GM19043 (cell line): ENCODE results near the gene GCDH.
"Not testable (repeated sequence)": the region's sequence is repeated elsewhere in the genome, so short reads cannot be mapped to it uniquely, and the experiment has no call there.

Source experiments
- ATAC-seq: cut with Tn5 transposase; IDR thresholded peaks from one replicate; pipeline ENCODE4 v1.9.1; 2021; ENCODE audit warnings: low read depth; ENCODE audit not compliant: unreplicated experiment

GCDH gene

GRCh38 chr19:12872255-12872654 is 18.7 kb upstream of the GCDH start:
- no peak for ATAC-seq

DNA sequence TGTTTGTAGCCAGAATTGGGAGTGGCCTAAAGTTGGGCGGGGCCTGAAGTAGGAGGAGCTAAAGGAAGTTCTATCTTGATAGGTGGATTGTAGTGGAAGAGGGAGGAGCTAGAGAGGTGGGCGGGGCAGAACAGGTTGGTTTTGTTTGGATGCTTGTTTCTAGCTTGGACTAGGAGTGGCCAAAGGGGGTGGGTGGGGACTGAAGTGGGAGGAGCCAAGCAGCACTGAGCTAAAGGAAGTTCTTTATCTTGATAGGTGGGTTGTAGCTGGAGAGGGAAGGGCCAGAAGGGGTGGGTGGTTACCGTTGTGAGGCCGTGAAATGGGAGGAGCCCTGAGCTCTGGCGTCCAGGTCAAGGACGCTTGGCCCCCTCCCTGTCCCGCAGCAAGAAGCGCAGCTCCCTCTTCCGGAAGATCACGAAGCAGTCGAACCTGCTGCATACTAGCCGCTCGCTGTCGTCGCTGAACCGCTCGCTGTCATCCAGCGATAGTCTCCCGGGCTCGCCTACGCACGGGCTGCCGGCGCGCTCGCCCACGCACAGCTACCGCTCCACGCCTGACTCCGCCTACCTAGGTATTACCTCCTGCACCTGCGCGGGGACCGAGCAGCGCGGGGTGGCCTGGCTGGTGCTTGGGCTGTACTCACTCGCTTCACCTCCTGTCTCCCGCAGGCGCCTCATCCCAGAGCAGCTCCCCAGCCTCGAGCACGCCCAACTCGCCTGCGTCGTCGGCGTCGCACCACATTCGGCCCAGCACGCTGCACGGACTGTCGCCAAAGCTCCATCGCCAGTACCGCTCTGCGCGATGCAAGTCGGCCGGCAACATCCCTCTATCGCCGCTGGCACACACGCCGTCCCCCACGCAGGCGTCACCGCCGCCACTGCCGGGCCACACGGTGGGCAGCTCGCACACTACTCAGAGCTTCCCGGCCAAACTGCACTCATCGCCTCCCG is 17.7 kb upstream of the GCDH start:
- ATAC-seq = no peak

DNA sequence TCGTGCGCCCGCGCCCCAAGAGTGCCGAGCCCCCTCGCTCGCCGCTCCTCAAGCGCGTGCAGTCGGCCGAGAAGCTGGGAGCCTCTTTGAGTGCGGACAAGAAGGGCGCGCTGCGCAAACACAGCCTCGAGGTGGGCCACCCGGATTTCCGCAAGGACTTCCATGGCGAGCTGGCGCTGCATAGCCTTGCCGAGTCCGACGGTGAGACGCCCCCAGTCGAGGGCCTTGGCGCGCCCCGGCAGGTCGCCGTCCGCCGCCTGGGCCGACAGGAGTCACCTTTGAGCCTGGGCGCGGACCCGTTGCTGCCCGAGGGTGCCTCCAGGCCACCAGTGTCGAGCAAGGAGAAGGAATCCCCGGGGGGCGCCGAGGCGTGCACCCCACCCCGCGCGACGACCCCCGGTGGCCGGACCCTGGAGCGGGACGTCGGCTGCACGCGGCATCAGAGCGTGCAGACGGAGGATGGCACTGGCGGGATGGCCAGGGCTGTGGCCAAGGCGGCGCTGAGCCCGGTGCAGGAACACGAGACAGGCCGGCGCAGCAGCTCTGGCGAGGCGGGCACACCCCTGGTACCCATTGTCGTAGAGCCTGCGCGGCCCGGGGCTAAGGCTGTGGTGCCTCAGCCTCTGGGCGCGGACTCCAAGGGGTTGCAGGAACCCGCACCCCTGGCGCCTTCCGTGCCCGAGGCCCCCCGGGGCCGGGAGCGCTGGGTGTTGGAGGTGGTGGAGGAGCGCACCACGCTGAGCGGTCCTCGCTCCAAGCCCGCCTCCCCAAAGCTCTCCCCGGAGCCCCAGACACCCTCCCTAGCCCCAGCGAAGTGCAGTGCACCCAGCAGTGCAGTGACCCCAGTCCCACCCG is 16.8 kb upstream of the GCDH start:
- ATAC-seq = no peak

DNA sequence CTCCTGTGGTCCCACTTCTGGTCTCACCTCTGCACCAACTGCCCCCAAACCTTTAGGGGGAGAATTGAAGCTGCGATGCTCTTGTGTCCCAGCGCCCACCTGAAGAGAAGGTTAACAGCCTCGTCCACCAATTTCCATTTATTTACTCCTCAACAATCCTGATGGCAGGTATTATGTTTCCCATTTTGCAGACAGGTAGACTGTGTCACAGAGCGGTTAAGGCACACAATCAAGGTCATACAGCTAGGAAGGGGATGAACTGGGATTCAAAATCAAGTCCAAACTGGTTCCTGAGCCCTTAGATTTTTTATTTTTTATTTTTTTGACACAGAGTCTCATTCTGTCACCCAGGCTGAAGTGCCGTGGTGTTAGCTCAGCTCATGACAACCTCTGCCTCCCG is 15.9 kb upstream of the GCDH start:
- ATAC-seq = no peak

- peak; percentile 8 for ATAC-seq
These were observed 10.3 kb upstream of the GCDH start for GRCh38 chr19:12880551-12881171.

GRCh38 chr19:12881172-12881808 is 9.7 kb upstream of the GCDH start, which contains the start of gene DNASE2:
DNASE2 (minus strand) TSS chr19:12881449; CDS start chr19:12881375, 74 bp downstream.
- ATAC-seq = peak; percentile 78

- no peak for ATAC-seq
These were observed 8.4 kb upstream of the GCDH start for GRCh38 chr19:12882589-12882988.

GRCh38 chr19:12884202-12884601 is 6.8 kb upstream of the GCDH start:
- no peak for ATAC-seq

DNA sequence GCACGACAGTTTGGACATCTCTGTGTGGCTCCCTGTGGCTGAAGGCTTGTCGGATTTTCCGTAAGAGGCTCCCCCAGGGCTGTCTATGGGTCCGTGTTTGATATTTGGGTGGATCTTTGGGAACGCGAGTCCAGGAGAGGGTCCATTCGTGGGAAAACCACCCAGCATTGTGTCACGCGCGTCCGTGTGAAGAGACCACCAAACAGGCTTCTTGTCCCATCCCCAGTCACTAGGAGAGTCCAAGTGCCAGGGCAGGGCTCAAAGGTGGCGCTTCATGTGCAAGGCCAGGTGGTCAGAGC is 6.4 kb upstream of the GCDH start:
- ATAC-seq = no peak

GRCh38 chr19:12884926-12885748 is 5.8 kb upstream of the GCDH start:
- no peak for ATAC-seq

DNA sequence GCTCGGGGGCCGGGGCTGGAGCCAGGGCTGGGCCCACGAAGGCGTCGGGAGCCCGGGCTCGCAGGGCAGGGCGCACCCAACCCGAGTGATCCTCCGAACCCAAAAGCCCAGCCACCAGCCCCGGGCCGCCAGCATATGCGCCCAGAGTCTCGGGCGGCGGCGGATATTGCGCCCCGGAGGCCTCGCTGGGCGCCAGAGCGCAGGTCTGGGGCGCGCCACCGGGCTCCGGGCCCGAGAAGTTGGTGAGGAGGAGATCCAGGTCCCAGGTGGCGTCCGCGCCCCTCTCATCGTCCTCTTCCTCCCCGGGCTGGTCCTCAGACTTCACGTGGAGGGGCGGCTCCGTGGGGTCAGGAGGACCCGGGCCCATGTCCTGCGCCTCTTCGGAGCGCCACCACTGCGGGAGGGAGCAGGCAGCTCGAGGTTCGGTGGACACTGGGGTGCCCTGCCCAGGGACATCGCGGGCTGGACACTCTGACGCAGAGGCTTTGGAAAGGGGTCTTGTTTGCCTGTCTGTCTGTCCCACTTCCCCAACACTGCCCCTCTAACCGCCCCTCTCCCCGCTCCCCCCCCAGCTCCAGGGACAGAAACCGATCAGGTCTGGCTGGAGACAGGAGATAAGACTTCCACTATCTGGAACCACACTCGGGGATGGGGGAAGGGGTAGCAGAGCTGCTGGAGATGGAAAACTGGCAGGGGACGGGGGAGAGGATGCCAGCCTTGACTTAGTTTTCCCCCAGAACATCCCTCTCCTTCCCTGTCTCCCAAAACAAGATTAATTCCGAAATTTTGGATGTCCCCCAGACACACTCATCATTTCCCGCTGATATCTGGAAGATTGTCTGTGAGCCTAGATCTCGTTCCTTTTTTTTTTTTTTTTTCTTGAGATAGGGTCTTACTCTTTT is 5.0 kb upstream of the GCDH start:
- ATAC-seq = no peak

DNA sequence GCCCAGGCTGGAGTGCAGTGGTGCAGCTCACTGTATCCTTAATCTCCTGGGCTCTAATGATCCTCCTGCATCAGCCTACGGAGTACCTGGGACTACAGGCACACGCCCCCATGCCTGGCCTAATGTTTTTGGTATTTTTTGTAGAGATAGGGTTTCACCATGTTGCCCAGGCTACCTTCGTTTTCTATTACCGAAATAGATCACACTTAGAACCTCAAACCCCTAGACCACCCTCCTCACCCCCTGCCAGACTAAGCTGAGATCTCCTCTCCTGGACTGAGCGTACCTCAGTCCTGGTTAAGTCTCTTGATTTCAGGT is 4.3 kb upstream of the GCDH start:
- ATAC-seq = no peak

- ATAC-seq = no peak
These were observed 3.8 kb upstream of the GCDH start, which contains the start of gene KLF1 for GRCh38 chr19:12886969-12887747. KLF1 (minus strand) TSS chr19:12887201; CDS start chr19:12887140, 61 bp downstream.

DNA sequence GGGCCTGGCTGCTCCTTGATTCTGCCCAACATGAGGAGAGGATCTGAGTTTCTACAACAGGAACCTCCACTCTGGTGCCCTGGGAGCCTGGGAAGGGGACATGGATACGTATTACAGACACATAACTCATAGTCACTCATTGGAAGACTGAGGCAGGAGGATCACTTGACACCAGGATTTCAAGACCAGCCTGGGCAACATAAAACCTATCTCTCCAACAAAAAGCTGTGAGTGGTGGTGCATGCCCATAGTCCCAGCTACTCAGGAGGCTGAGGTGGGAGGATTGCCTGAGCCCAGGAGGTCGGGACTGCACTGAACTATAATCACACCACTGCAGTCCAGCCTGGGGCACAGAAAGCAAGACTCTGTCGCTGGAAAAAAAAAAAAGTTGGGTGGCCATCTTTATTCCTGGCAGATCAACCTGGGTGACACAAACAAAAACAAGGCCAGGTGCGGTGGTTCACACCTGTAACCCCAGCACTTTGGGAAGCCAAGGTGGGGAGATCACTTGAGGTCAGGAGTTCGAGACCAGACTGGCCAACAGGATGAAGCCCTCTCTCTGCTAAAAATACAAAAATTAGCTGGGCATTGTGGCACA is 2.9 kb upstream of the GCDH start:
- ATAC-seq = no peak

DNA sequence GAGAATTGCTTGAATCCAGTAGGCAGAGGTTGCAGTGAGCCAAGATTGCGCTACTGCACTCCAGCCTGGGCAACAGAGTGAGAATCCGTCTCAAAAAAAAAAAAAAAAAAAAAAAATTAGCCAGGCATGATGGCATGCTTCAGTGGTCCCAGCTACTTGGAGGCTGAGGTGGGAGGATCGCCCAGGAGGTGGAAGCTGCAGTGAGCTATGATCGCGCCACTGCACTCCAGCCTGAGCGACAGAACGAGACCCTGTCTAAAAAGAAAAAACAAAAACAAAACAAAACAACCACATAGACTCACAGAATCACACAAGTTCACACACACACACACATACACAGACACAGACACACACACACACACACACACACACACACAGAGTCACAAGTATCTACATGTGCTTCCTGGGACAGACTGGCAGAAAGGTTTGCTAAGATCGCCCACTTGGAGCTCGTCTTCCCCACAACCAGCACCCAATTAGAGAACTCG is 617 bp upstream of the GCDH start:
- not testable (repeated sequence) for ATAC-seq

DNA sequence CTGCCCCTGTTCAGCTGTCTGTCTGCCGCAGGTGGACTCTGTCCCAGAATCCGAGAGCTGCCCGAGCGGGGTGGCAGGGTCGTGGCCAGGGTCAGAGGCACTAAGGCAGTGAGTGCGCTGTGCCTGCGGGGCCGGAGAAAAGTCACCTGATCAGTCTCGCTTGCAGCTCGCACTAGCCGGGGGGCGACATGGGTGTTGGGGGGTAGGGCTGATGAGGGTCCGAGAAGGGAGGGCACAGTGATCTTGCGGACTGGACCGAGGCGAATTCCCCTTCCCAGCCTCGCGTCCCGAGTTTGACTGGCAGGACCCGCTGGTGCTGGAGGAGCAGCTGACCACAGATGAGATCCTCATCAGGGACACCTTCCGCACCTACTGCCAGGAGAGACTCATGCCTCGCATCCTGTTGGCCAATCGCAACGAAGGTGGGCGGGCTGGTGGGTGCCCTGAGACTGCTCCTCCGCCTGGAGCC is 627 bp downstream of the GCDH start:
- no peak for ATAC-seq

DNA sequence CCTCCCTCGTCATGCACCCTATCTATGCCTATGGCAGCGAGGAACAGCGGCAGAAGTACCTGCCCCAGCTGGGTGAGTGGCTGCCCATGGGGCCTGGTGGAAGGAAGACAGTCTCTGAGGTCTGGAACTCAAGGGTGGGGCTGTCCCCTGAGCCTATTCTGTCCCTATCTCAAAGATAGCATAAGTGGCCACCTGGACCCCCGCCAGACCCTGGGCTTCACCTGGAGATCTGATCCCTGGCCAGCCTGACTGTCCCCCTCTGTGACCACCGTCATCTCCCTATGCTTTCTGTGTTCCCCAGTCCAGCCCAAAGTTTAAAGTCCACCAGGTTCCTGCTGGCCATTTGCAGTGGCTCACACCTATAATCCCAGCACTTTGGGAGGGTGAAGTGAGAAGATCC is 2.6 kb downstream of the GCDH start:
- ATAC-seq = no peak
